ENCODE results near the gene VWF.

Gene VWF

GRCh38 chr12:5954661-5955060 lies 169.8 kb downstream of the VWF start:
- no peak overlapping the region for H3K4me3 ChIP-seq (ENCODE audit: low read depth, low read length)
- no peak for DNase-seq (ENCODE audit: low read depth)
- TF ChIP-seq MYC (IDR thresholded peaks at IDR 0.05; ENCODE audit: low read depth, low read length) (no peak), CTCF (IDR thresholded peaks at IDR 0.05; ENCODE audit: low read depth, low read length) (no peak), MAX (IDR thresholded peaks at IDR 0.05; ENCODE audit: low read depth, low read length) (no peak), POLR2A (IDR thresholded peaks at IDR 0.05; ENCODE audit: extremely low read depth, insufficient read length) (no peak)

GRCh38 chr12:5953835-5954586 lies 170.5 kb downstream of the VWF start:
- no peak for DNase-seq (ENCODE audit: low read depth)
- no peak overlapping the region for H3K4me3 ChIP-seq (ENCODE audit: low read depth, low read length)
- TF ChIP-seq CTCF (IDR thresholded peaks at IDR 0.05; ENCODE audit: low read depth, low read length) (no peak), MYC (IDR thresholded peaks at IDR 0.05; ENCODE audit: low read depth, low read length) (no peak), POLR2A (IDR thresholded peaks at IDR 0.05; ENCODE audit: extremely low read depth, insufficient read length) (no peak), MAX (IDR thresholded peaks at IDR 0.05; ENCODE audit: low read depth, low read length) (no peak)

- no peak overlapping the region for H3K4me3 ChIP-seq (ENCODE audit: low read depth, low read length)
- no peak for TF ChIP-seq POLR2A (IDR thresholded peaks at IDR 0.05; ENCODE audit: extremely low read depth, insufficient read length)
- TF ChIP-seq CTCF (IDR thresholded peaks at IDR 0.05; ENCODE audit: low read depth, low read length): no peak
- TF ChIP-seq MAX (IDR thresholded peaks at IDR 0.05; ENCODE audit: low read depth, low read length): no peak
- no peak for TF ChIP-seq MYC (IDR thresholded peaks at IDR 0.05; ENCODE audit: low read depth, low read length)
- no peak for DNase-seq (ENCODE audit: low read depth)
Measured at GRCh38 chr12:5952031-5952430, 172.4 kb downstream of the VWF start.

- no peak for DNase-seq (ENCODE audit: low read depth)
- H3K4me3 ChIP-seq (ENCODE audit: low read depth, low read length): no peak overlapping the region
- TF ChIP-seq MYC (IDR thresholded peaks at IDR 0.05; ENCODE audit: low read depth, low read length) (no peak), MAX (IDR thresholded peaks at IDR 0.05; ENCODE audit: low read depth, low read length) (no peak), POLR2A (IDR thresholded peaks at IDR 0.05; ENCODE audit: extremely low read depth, insufficient read length) (no peak), CTCF (IDR thresholded peaks at IDR 0.05; ENCODE audit: low read depth, low read length) (no peak)
Measured at GRCh38 chr12:5948696-5949095, 175.8 kb downstream of the VWF start.

- TF ChIP-seq POLR2A (IDR thresholded peaks at IDR 0.05; ENCODE audit: extremely low read depth, insufficient read length): no peak
- no peak for TF ChIP-seq MAX (IDR thresholded peaks at IDR 0.05; ENCODE audit: low read depth, low read length)
- TF ChIP-seq CTCF (IDR thresholded peaks at IDR 0.05; ENCODE audit: low read depth, low read length): no peak
- no peak for TF ChIP-seq MYC (IDR thresholded peaks at IDR 0.05; ENCODE audit: low read depth, low read length)
- DNase-seq (ENCODE audit: low read depth): no peak
- H3K4me3 ChIP-seq (ENCODE audit: low read depth, low read length): no peak overlapping the region
Measured at GRCh38 chr12:5947006-5947405, 177.5 kb downstream of the VWF start.

Data from NB4 (cell line).